T-helper 1 cell (primary cell): ENCODE data around the gene LPP.
"Not testable (repeated sequence)": the region's sequence is repeated elsewhere in the genome, so short reads cannot be mapped to it uniquely, and the experiment has no call there.

Experiments used
- DNase-seq, 5 donors: peaks; one replicate each; pipeline ENCODE4 v3.0.0-alpha.2; 2012 to 2020

LPP gene

GRCh38 chr3:188407158-188407880, 253.4 kb downstream of the LPP start:
- no peak for DNase-seq

GRCh38 chr3:188408831-188409230, 254.9 kb downstream of the LPP start:
- no peak for DNase-seq

- no peak for DNase-seq
Observed at GRCh38 chr3:188411750-188412149, 257.8 kb downstream of the LPP start.

- DNase-seq, result no peak
Observed at GRCh38 chr3:188415196-188415595, 261.2 kb downstream of the LPP start.

GRCh38 chr3:188416041-188416440, 262.1 kb downstream of the LPP start:
- DNase-seq, result no peak

GRCh38 chr3:188417271-188417696, 263.3 kb downstream of the LPP start:
- DNase-seq, result no peak

GRCh38 chr3:188417766-188418165, 263.8 kb downstream of the LPP start:
- DNase-seq, result no peak

GRCh38 chr3:188421151-188421821, 267.3 kb downstream of the LPP start:
- no peak for DNase-seq

GRCh38 chr3:188421836-188422540, 268.0 kb downstream of the LPP start:
- no peak for DNase-seq

- DNase-seq, result not testable (repeated sequence)
Observed at GRCh38 chr3:188427981-188428380, 274.0 kb downstream of the LPP start.

- DNase-seq, result no peak
Observed at GRCh38 chr3:188431040-188431439, 277.1 kb downstream of the LPP start.

- no peak for DNase-seq
Observed at GRCh38 chr3:188431553-188431952, 277.6 kb downstream of the LPP start.

- DNase-seq, result peak in 1 of 5 donors; percentile 8
Observed at GRCh38 chr3:188432802-188433520, 279.0 kb downstream of the LPP start.

- no peak for DNase-seq
Observed at GRCh38 chr3:188433521-188434150, 279.7 kb downstream of the LPP start.

- no peak for DNase-seq
Observed at GRCh38 chr3:188434594-188434993, 280.6 kb downstream of the LPP start.

- no peak for DNase-seq
Observed at GRCh38 chr3:188435266-188435665, 281.3 kb downstream of the LPP start.

GRCh38 chr3:188437926-188438325, 284.0 kb downstream of the LPP start:
- DNase-seq, result no peak

- peak in 1 of 5 donors; percentile 71 for DNase-seq
Observed at GRCh38 chr3:188439080-188439479, 285.1 kb downstream of the LPP start.

GRCh38 chr3:188440340-188440972, 286.5 kb downstream of the LPP start:
- no peak for DNase-seq

GRCh38 chr3:188442430-188442829, 288.5 kb downstream of the LPP start:
- DNase-seq, result no peak

- not testable (repeated sequence) for DNase-seq
Observed at GRCh38 chr3:188445175-188445574, 291.2 kb downstream of the LPP start.

GRCh38 chr3:188446014-188446413, 292.1 kb downstream of the LPP start:
- DNase-seq, result no peak
